HG03432 (cell line): Measurements from ENCODE around the gene IDH3G.

ENCODE experiments used
- ATAC-seq: cut with Tn5 transposase; IDR thresholded peaks from one replicate; pipeline ENCODE4 v1.9.1; 2021; ENCODE audit warnings: mild to moderate bottlenecking, moderate library complexity; ENCODE audit not compliant: unreplicated experiment

Gene IDH3G

GRCh38 chrX:153736071-153736820 is 57.9 kb downstream of the IDH3G start:
- ATAC-seq = no peak
